ENCODE data around the gene PTPRJ.

Gene PTPRJ

DNA sequence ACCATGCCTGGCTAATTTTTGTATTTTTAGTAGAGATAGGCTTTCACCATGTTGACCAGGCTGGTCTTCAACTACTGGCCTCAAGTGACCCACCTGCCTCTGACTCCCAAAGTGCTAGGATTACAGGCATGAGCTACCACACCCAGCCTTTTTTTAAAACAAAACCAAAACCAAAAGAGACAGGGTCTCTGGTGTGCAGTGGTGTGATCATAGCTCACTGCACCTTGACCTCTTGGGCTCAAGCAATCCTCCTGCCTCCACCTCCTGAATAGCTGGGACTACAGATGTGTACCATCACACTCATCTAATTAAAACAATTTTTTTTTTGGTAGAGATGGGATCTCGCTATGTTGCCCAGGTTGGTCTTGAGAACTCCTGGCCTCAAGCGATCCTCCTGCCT, 77.7 kb downstream of the PTPRJ start:
- H3K27me3 ChIP-seq (replicated peaks; ENCODE audit: control insufficient read depth, insufficient read depth, low read length): no peaks in the 10 kb centered on the region
- H3K36me3 ChIP-seq (ENCODE audit: control insufficient read depth, insufficient read depth, low read length): no peaks in the 10 kb centered on the region
- TF ChIP-seq, protein P1, sequence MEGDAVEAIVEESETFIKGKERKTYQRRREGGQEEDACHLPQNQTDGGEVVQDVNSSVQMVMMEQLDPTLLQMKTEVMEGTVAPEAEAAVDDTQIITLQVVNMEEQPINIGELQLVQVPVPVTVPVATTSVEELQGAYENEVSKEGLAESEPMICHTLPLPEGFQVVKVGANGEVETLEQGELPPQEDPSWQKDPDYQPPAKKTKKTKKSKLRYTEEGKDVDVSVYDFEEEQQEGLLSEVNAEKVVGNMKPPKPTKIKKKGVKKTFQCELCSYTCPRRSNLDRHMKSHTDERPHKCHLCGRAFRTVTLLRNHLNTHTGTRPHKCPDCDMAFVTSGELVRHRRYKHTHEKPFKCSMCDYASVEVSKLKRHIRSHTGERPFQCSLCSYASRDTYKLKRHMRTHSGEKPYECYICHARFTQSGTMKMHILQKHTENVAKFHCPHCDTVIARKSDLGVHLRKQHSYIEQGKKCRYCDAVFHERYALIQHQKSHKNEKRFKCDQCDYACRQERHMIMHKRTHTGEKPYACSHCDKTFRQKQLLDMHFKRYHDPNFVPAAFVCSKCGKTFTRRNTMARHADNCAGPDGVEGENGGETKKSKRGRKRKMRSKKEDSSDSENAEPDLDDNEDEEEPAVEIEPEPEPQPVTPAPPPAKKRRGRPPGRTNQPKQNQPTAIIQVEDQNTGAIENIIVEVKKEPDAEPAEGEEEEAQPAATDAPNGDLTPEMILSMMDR (IDR thresholded peaks at IDR 0.05; ENCODE audit: insufficient read depth, low read length, poor library complexity, severe bottlenecking): no peak
- DNase-seq (ENCODE audit: extremely low read depth, insufficient read length): no peak
- no peak overlapping the region for H3K4me3 ChIP-seq (replicated peaks; ENCODE audit: low read depth, low read length)

DNA sequence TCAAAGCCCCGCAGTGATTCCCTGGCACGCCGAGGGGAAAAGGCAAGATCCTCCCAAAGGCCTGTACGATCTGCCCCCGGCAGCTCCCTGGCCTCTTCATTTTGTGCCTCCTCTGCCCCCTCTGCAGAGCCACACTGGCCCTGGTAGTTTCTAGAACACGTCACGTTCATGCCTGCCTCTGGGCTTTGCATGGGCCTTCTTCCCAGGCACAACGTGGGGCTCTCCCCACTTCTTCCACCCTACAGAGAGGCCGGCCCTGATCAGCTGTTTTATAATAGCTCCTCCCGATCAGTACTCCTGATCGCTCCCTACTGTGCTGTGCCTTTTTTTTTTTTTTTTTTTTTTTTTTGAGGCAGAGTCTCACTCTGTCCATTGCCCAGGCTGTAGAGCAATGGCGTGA, 78.4 kb downstream of the PTPRJ start:
- DNase-seq (ENCODE audit: extremely low read depth, insufficient read length): no peak
- TF ChIP-seq, protein P1 (IDR thresholded peaks at IDR 0.05; ENCODE audit: insufficient read depth, low read length, poor library complexity, severe bottlenecking): no peak
- H3K36me3 ChIP-seq (ENCODE audit: control insufficient read depth, insufficient read depth, low read length): no peaks in the 10 kb centered on the region
- no peak overlapping the region for H3K4me3 ChIP-seq (replicated peaks; ENCODE audit: low read depth, low read length)
- no peaks in the 10 kb centered on the region for H3K27me3 ChIP-seq (replicated peaks; ENCODE audit: control insufficient read depth, insufficient read depth, low read length)

DNA sequence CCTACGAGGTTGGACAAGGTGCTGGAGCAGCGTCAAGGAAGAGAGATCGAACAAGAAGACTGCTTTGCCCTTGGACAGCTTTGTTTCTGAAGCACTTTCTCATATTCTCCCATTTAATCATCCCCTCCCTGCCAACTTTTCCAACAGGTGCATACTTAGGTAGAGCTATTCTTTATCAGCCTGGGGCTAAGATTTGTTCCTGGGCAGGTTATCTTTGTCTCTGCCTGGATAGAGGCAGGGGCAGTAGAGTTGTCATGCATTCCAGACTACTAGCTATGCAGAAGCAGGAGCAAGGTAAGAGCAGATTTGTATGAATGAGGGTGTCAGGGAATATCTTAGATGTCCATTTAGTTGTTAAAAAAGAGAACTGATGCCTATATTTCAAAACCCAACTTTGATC, 82.3 kb downstream of the PTPRJ start:
- H3K4me3 ChIP-seq (replicated peaks; ENCODE audit: low read depth, low read length): no peak overlapping the region
- H3K27me3 ChIP-seq (replicated peaks; ENCODE audit: control insufficient read depth, insufficient read depth, low read length): no peaks in the 10 kb centered on the region
- H3K36me3 ChIP-seq (ENCODE audit: control insufficient read depth, insufficient read depth, low read length): no peaks in the 10 kb centered on the region
- DNase-seq (ENCODE audit: extremely low read depth, insufficient read length): no peak
- TF ChIP-seq, protein P1 (IDR thresholded peaks at IDR 0.05; ENCODE audit: insufficient read depth, low read length, poor library complexity, severe bottlenecking): no peak

DNA sequence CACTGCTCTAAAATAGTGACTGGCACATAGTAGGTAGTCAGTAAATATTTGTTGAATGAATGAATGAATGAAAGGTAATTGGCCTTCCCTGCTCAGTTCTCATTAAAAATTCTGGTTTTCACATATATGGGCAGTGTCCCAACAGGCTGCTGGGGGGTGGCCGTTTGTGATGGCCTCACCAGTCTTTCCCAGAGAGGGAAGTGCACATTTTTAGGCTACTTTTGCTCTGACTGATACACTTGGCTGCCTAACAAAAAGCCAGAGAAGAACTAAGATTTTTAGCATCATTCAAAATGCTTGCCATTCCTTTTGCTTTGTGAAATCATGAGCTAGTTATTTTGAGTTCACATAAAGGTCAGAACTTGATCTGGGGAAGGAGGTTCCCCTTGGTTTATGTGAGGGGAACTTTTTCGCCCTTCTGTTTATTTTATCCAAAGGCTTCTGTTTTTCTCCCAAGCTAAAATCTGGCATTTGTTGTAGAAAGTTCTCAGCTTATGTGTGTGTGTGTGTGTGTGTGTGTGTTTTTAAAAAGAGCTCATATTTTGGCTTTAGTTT, 83.1 kb downstream of the PTPRJ start:
- H3K4me3 ChIP-seq (replicated peaks; ENCODE audit: low read depth, low read length): no peak overlapping the region
- H3K27me3 ChIP-seq (replicated peaks; ENCODE audit: control insufficient read depth, insufficient read depth, low read length): no peaks in the 10 kb centered on the region
- no peaks in the 10 kb centered on the region for H3K36me3 ChIP-seq (ENCODE audit: control insufficient read depth, insufficient read depth, low read length)
- DNase-seq (ENCODE audit: extremely low read depth, insufficient read length): no peak
- TF ChIP-seq, protein P1 (IDR thresholded peaks at IDR 0.05; ENCODE audit: insufficient read depth, low read length, poor library complexity, severe bottlenecking): no peak

DNA sequence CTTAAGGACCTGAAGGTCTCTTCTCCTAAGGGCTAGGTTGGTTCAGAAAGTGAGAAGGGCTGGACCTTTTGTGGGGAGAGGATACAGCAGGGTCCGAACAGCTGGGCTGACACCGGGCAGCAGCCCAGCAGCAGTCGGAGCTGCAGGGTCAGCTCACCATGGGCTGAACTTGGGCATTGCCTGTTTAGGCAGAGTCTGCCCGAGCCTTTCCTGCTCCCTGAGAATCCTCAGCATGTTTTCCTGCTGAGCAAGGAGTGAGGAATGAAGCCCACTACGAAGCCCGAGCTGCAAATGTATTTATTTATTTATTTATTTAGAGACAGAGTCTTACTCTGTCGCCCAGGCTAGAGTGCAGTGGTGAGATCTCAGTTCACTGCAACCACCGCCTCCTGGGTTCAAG, 83.9 kb downstream of the PTPRJ start:
- TF ChIP-seq, protein P1 (IDR thresholded peaks at IDR 0.05; ENCODE audit: insufficient read depth, low read length, poor library complexity, severe bottlenecking): no peak
- no peak for DNase-seq (ENCODE audit: extremely low read depth, insufficient read length)
- Histone ChIP-seq H3K27me3 (replicated peaks; ENCODE audit: control insufficient read depth, insufficient read depth, low read length) (no peaks in the 10 kb centered on the region), H3K4me3 (replicated peaks; ENCODE audit: low read depth, low read length) (no peak overlapping the region), H3K36me3 (ENCODE audit: control insufficient read depth, insufficient read depth, low read length) (no peaks in the 10 kb centered on the region)

All from GM06990 (cell line).